ENCODE data around the gene OR7G2.

The OR7G2 gene

GRCh38 chr19:9107375-9107774, at the start of gene OR7G2:
Gene OR7G2, minus strand, starts transcription at chr19:9107475. Its CDS starts 4,232 bp downstream, at chr19:9103243.
- DNase-seq (ENCODE audit: low read depth in 2 of 2): no peak

- DNase-seq (ENCODE audit: low read depth in 2 of 2): no peak
Measured at GRCh38 chr19:9156304-9156703, 49.0 kb upstream of the OR7G2 start.

- DNase-seq (ENCODE audit: low read depth in 2 of 2): no peak
Measured at GRCh38 chr19:9155591-9155990, 48.3 kb upstream of the OR7G2 start.

DNA sequence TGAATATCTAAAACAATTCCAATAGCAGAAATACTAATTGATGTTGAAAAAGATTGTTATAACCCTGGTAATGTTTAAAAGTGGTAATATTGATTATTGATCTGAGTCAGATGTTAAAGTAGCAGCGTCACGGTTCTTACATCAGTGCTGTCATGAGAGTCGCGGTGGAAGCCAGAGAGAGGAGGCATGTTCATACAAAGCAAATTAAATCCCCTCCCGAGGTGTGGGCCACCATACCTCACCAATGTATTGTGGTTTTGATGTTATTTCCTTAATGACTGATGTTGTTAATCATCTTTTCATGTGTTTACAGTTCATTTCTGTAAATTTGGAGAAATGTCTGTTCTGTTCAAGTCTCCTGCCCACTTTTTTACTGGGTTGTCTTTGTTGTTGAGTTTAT, 44.1 kb upstream of the OR7G2 start:
- DNase-seq (ENCODE audit: low read depth in 2 of 2): no peak

GRCh38 chr19:9150650-9151049, 43.4 kb upstream of the OR7G2 start:
- no peak for DNase-seq (ENCODE audit: low read depth in 2 of 2)

GRCh38 chr19:9149997-9150396, 42.7 kb upstream of the OR7G2 start:
- no peak for DNase-seq (ENCODE audit: low read depth in 2 of 2)

DNA sequence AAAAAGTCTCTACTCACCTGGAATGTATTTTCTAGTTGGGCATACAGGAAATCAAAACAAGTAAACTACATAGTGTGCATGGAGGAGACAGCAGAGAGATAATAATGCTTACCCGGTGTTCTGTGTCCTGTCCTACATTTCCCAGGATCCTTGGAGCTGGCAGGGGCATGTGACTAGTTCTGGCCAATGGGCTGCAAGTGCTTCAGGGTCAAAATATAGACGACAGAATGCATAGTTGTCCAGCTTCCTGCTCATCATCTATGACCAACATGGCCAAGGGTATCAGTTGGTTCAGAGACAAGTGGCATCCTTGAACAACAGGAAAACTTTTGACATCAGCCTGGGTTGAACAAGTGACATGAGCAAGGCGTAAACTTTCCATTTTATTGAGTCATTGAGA, 41.4 kb upstream of the OR7G2 start:
- no peak for DNase-seq (ENCODE audit: low read depth in 2 of 2)

GRCh38 chr19:9146882-9147281, 39.6 kb upstream of the OR7G2 start:
- DNase-seq (ENCODE audit: low read depth in 2 of 2): no peak

DNA sequence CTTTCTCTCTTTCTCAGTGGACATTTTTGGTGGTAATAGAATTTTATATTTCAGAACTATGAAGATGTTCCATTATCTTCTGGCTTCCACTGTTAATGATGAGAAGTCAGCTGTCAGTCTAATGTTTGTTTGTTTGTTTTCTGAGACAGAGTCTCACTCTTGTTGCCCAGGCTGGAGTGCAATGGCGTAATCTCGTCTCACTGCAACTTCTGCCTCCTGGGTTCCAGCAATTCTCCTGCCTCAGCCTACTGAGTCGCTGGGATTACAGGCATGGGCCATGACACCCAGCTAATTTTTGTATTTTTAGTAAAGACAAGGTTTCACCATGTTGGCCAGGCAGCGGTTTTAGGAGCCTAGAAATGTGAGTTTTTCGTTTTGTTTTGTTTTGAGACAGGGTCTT, 37.6 kb upstream of the OR7G2 start:
- no peak for DNase-seq (ENCODE audit: low read depth in 2 of 2)

GRCh38 chr19:9140159-9140874, 33.0 kb upstream of the OR7G2 start, which contains the start of gene ZNF317:
Gene ZNF317, plus strand, starts transcription at chr19:9140397. Its CDS starts 15,620 bp downstream, at chr19:9156017.
- DNase-seq (ENCODE audit: low read depth in 2 of 2): peak; percentile 76 to 87

DNA sequence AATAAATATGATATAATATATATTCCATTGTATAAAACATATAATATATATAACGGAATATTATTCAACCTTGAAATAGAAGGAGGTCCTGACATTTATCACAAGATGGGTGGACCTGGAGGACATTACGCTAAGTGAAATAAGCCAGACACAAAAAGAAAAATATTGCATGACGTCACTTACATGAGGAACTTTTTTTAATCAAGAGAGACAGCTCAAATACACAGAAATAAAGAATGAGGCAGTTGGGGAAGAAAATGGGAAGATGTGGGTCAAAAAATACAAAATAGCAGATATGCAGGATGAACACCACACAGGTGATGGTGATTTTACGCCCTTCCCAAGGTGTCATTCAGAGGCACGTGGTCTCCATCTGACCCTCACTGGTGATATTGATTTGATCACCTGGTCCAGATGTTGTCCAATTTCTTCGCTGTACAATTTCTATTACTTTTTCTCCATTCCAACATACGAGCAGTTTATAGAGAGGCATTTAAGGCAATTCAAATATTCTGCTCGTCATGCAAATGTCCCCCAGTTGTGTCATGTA, 32.4 kb upstream of the OR7G2 start:
- no peak for DNase-seq (ENCODE audit: low read depth in 2 of 2)

DNA sequence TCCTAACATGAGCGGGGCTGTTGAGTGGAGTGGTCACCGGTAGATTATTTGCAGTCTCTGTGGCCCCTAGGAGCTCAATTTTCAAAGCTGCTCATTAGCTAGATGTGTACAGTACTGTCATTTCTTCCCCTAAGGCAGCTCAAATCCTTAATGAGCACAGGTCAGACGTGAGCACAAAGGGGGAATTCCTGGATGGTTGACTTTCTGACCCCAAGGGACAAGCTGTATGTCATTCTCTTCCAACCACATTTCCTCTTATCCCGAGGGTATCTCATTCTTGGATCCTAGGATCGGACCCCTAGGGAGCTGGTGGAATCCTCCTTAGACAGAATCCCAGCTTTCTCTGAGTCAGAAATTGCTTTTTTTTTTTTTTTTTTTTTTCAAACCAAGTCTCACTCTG, 25.1 kb upstream of the OR7G2 start:
- DNase-seq (ENCODE audit: low read depth in 2 of 2): no peak

DNA sequence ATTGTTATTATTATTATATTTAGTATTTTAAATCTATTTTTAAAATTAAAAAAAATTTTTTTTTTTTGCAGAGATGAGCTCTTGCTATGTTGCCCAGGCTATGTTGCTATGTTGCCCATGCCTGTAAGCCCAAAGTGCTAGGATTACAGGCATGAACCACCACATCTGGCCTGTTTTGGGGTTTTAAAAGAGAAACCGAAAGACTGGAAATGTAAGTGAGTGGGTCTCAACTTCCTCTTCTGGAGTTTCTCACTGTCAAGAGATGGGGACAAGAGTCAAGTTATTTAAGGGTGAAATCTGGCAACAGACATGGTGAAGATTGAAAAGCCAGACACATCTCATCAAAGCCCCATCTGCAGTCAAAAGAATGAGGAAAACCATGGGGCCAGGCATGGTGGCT, 23.7 kb upstream of the OR7G2 start:
- no peak for DNase-seq (ENCODE audit: low read depth in 2 of 2)

DNA sequence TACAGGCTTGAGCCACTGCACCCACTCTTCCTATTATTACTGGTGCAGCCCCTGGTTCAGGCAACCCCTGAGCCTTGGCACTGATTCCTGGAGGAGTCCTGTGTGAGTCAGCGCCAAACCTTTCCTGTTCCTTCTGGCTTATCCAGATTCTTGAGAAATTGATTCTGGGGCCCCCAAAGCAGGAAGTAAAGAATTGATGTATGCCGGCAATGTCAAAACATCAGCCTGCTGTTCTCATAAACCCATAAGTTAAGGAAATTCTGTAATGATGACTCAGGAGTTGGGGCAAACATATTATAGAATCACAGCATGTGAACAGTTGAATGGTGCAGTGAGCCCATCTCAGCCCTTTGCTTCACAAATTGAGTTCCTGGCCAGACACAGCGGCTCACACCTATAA, 20.9 kb upstream of the OR7G2 start:
- no peak for DNase-seq (ENCODE audit: low read depth in 2 of 2)

DNA sequence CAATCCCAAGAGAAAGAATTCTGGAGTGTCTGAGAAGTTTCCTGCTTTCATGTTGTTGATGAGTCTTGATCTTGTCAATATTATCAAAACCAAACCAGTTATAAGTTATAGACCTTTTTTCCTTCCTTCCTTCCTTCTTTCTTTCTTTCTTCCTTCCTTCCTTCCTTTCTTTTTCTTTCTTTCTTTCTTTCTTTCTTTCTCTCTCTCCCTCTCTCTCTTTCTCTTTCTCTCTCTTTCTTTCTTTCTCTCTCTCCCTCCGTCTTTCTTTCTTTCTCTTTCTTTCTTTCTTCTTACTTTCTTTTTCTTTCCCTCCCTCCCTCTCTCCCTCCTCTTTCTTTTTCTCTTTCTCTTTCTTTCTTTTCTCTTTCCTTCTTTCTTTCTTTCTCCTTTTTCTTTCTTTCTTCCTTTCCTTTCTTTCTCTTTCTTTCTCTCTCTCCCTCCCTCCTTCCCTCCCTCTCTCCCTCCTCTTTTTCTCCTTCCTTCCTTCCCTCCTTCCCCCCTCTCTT, 19.7 kb upstream of the OR7G2 start, which contains the start of gene OR7G3:
Gene OR7G3, minus strand, starts transcription at position 51 of the 506 bp plus-strand sequence. Its CDS starts 0 bp downstream, at position 51.
- DNase-seq (ENCODE audit: low read depth in 2 of 2): no peak

- DNase-seq (ENCODE audit: low read depth in 2 of 2): no peak
Measured at GRCh38 chr19:9116547-9116946, 9.3 kb upstream of the OR7G2 start.

DNA sequence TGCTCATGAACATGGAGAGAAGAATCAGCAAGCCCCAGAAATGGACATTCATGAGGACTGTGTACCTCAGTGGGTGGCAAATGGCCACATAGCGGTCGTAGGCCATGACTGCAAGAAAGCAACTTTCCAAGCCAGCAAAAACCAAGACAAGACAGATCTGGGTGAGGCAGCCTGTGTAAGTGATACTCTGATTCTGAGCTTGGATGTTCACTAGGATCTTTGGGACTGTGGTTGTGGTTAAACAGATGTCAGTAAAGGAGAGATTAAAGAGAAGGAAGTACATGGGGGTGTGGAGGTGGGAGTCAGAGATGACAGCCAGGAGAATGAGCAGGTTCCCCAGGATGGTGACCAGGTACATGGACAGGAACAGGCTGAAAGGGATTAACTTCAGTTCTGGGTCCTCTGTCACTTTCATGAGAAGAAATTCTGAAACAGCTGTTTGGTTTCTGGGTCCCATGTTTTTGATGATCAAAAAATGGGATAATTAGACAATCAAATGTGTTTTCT, 8.1 kb upstream of the OR7G2 start, which contains the start of gene OR7G1:
Gene OR7G1, minus strand, starts transcription at position 457 of the 507 bp plus-strand sequence. Its CDS starts 0 bp downstream, at position 457.
- no peak for DNase-seq (ENCODE audit: low read depth in 2 of 2)

- no peak for DNase-seq (ENCODE audit: low read depth in 2 of 2)
Measured at GRCh38 chr19:9109959-9110358, 2.7 kb upstream of the OR7G2 start.

- no peak for DNase-seq (ENCODE audit: low read depth in 2 of 2)
Measured at GRCh38 chr19:9086761-9087160, 20.5 kb downstream of the OR7G2 start, which contains the start of gene OR1M1. Gene OR1M1, plus strand, starts transcription at chr19:9087061. Its CDS starts 6,184 bp downstream, at chr19:9093245.

DNA sequence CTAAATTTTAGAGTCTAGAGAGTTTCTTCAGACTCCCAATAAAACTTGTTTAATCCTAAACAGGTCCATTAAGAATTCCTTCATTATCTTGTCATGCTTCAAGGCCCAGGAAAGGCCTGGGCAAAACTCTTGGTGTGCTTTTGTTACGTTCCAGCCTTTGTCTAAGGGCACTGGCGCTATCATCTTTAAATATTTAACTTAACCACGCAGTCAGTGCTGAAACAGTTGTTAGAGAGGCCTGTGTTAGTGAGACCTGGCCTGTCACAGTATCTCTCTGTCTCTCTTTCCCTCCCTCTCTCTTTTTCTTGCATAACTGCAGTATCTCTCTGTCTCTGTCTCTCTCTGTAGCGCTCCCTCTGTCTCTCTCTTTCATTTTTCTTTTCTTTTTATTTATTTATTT, 28.6 kb downstream of the OR7G2 start:
- DNase-seq (ENCODE audit: low read depth in 2 of 2): no peak

DNA sequence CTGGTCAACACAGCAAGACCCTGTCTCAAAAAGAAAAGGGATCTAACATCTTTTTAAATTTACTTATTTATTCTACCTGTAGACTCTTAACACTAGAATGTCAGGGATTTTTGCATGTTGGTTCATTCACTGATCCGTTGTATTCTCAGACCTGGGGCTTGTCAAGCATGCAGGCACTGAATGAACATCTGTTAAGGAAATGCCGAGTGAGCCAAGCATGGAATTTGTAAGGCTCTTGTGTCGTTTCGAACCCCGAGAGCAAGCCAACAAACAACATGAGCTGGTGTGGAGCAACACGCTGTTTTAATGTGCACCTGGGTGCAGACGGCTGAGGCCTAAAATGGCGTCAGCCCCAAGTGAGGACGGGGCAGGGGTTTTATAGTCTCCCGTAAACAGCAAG, 30.4 kb downstream of the OR7G2 start:
- DNase-seq (ENCODE audit: low read depth in 2 of 2): no peak

DNA sequence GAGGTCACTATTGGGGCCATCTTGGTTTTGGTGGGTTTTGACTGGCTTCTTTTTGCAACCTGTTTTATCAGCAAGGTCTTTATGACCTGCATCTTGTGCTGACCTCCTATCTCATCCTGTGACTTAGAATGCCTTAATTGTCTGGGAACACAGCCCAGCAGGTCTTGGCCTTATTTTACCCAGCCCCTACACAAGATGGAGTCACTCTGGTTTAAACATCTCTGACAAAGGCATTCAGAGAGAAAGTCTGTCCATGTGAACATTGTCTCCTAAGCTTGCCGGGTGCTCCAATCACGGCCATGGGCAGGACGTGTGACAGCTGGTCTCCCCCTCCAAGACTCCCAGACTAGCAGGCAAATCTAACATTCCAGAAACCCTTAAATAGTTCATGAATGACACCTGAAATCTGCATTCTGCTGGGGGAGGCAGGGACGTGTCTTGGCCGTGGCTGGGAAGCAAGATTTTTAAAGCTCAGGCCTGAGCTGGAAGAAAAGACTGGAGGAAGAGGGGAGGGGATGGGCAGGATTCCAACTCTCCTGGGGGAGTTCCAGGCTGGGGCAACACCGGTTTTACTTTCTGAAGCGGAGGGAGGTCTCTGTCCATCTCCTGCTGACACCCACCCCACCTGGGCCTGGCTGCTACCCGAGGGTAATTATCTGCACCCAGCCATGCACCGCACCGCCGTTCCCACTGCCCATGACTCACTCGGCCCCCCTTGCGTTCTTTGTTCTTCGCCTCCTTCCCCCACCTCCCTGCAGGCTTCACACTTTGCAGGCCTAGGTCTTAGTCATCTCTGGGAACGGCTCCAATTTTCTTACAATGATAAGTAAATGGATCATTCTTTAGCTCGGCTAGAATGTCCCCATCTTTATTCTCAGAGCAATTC, 32.0 kb downstream of the OR7G2 start:
- no peak for DNase-seq (ENCODE audit: low read depth in 2 of 2)
